ENCODE results near the gene STX1B.

DNA sequence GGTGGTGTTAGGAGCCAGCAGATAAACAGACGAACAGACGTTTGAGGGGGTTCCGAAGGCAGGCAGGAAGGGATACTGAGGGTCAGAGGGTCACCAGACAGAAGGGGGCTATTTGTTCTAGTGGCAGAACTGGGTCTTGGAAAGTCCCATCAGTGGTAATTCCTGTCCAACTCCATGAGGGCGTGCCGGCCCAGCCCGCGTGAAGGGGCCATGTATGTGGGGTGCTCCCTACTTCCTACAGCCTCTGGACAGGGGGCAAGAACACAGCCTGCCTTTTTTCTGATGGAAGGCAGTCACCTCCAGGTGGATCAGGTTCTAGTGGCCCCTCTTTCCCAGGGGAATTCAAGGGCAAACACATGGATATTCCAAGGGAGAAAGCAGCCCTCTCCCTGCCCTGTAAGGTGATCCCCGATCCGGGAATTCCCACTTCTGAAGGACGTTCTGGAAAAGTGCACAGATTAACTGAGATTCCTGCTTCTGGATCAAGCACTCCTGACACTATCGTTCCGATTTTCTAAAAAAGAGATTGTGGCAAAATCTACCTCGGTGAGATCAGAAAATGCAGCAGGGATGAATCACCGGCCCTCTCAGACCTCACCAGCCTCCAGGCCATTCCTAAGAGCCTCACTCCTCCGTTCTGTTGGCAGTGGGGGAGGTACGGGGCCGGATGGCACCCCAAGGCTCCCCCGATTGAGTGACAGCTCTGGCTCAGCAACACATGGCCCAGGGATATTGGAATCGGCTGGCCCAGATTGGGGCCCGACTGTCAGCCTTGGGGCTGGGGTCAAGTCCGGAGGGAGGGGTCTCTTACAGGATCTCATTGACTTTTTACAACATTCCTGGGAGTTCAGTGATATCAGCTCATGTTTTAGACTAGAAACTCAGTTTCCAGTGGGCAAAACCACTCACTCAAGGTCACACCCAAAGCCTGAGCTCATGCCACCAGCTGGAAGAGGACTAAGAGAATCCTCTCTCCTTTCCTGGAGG, 12.4 kb downstream of the STX1B start:
- TF ChIP-seq, protein P1, sequence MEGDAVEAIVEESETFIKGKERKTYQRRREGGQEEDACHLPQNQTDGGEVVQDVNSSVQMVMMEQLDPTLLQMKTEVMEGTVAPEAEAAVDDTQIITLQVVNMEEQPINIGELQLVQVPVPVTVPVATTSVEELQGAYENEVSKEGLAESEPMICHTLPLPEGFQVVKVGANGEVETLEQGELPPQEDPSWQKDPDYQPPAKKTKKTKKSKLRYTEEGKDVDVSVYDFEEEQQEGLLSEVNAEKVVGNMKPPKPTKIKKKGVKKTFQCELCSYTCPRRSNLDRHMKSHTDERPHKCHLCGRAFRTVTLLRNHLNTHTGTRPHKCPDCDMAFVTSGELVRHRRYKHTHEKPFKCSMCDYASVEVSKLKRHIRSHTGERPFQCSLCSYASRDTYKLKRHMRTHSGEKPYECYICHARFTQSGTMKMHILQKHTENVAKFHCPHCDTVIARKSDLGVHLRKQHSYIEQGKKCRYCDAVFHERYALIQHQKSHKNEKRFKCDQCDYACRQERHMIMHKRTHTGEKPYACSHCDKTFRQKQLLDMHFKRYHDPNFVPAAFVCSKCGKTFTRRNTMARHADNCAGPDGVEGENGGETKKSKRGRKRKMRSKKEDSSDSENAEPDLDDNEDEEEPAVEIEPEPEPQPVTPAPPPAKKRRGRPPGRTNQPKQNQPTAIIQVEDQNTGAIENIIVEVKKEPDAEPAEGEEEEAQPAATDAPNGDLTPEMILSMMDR (IDR thresholded peaks at IDR 0.05) = no peak
- TF ChIP-seq TCF7L2 (IDR thresholded peaks at IDR 0.05; ENCODE audit: low read depth, low read length) (peak; percentile 62; the same call in 1 of the 2 replicates), POLR2AphosphoS5 (IDR thresholded peaks at IDR 0.05; ENCODE audit: low read depth, low read length) (no peak)
- TF ChIP-seq, protein P2, sequence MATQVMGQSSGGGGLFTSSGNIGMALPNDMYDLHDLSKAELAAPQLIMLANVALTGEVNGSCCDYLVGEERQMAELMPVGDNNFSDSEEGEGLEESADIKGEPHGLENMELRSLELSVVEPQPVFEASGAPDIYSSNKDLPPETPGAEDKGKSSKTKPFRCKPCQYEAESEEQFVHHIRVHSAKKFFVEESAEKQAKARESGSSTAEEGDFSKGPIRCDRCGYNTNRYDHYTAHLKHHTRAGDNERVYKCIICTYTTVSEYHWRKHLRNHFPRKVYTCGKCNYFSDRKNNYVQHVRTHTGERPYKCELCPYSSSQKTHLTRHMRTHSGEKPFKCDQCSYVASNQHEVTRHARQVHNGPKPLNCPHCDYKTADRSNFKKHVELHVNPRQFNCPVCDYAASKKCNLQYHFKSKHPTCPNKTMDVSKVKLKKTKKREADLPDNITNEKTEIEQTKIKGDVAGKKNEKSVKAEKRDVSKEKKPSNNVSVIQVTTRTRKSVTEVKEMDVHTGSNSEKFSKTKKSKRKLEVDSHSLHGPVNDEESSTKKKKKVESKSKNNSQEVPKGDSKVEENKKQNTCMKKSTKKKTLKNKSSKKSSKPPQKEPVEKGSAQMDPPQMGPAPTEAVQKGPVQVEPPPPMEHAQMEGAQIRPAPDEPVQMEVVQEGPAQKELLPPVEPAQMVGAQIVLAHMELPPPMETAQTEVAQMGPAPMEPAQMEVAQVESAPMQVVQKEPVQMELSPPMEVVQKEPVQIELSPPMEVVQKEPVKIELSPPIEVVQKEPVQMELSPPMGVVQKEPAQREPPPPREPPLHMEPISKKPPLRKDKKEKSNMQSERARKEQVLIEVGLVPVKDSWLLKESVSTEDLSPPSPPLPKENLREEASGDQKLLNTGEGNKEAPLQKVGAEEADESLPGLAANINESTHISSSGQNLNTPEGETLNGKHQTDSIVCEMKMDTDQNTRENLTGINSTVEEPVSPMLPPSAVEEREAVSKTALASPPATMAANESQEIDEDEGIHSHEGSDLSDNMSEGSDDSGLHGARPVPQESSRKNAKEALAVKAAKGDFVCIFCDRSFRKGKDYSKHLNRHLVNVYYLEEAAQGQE (IDR thresholded peaks at IDR 0.05; ENCODE audit: insufficient read depth in 1 of 2, low read depth in 2 of 2, low read length in 1 of 2) = no peak

All from Panc1 (cell line).